IMR-90 (cell line): ENCODE data around the gene TBC1D16.

Experiments used
- CEBPB ChIP-seq: IDR thresholded peaks from 2 replicates; pipeline ENCODE4 v1.6.1; 2012; ENCODE audit warnings: low read depth, low read length, improper control_type of control experiment
- CTCF ChIP-seq: conservative IDR thresholded peaks from 2 replicates; pipeline ENCODE4 v1.5.1; 2012; ENCODE audit warnings: mild to moderate bottlenecking, low read depth, low read length, improper control_type of control experiment
- FOS ChIP-seq: fragments of 150-350 bp; IDR thresholded peaks from 2 replicates; pipeline ENCODE4 v1.6.1; 2016; ENCODE audit warnings: low read depth, low read length
- MAZ ChIP-seq: IDR thresholded peaks from 2 replicates; pipeline ENCODE4 v1.6.1; 2012; ENCODE audit warnings: low read depth, mild to moderate bottlenecking, low read length, improper control_type of control experiment, moderate library complexity, borderline replicate concordance
- MXI1 ChIP-seq: IDR thresholded peaks from 2 replicates; pipeline ENCODE4 v1.6.1; 2012; ENCODE audit warnings: low read depth, mild to moderate bottlenecking, low read length, moderate library complexity, borderline replicate concordance
- RAD21 ChIP-seq: IDR thresholded peaks from 2 replicates; pipeline ENCODE4 v1.6.1; 2012; ENCODE audit warnings: low read length, improper control_type of control experiment
- RFX5 ChIP-seq: IDR thresholded peaks from 2 replicates; pipeline ENCODE4 v1.8.0; 2012; ENCODE audit warnings: low read depth, mild to moderate bottlenecking, low read length, moderate library complexity

GRCh38 chr17:79926605-79927135, 109.0 kb downstream of the TBC1D16 start:
- TF ChIP-seq CTCF (no peak), CEBPB (no peak), RAD21 (no peak), MAZ (no peak), RFX5 (no peak), FOS (no peak), MXI1 (no peak)
